HPDE6-E6E7 (cell line): ENCODE data around the gene EYA3.
A peak's percentile ranks its signal among the peaks of the same experiment; 100 is the strongest.

Source experiments
- DNase-seq: peaks from one replicate; pipeline ENCODE4 v3.0.0; 2011; ENCODE audit warnings: missing footprints; ENCODE audit errors: extremely low spot score

The EYA3 gene

DNA sequence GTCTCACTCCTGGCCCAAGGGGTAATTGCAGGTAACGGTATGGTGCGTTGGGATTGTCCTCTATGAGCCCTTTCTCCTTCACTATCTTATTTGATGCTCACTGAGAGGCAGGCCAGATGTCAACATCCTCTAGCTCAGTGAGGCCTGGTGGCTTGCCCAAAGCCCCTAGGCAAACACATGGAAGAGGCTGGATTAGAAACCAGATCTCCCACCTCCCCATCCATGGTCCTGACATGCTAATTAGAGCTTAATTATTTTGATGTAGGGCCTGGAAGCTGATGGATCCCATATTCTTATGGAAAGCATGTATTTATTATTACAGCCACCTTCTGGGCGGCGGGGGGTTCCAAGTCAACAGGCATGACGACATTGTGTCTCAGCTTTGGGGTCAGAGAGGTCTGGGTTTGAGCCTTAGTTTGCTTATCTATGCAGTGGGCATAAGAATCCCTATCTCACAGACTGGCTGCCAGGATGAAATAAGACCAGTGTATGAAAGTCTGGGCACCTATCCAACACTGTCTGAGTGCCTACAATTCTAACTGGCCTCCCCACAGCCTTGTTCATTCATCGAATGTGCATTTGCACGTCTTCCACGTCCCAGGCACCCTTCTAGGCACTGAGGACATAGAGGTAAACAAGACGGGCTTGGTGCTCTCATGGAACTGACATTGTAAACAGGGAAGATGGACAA is 147.4 kb downstream of the EYA3 start:
- no peak for DNase-seq

DNA sequence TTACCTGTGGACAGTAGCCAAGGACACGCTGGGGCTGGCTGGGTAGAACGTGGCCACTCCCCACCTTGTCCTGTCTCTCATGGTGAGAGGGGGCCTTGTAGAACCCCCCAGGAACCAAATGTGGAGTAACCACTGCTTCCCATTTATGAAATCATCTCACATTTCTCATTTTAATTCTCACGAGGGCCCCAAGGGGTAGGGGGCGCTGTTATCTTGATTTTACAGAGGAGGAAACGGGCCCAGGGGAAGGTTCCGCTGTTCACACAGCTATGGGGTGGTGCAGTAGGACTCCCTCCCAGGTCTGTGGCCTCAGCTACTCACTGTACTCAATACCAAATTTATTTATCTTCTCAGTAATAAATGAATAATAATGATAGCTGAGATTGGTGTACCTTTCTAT is 148.1 kb downstream of the EYA3 start:
- DNase-seq, result no peak

DNA sequence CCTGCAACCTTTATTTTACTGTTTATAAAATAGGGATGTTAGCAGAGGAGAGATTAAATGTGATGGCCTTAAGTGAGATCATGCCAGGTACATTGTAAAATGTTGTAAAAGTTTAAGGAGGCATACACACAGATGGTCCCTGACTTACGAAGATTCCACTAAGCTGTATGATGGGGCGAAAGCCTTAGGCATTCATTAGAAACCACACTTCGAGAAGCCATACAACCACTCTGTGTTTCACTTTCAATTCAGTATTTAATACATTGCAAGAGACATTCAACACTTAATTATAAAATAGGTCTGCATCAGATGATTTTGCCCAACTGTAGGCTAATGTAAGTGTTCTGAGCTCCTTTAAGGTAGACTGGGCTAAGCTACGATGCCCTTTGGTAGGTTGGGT is 149.9 kb downstream of the EYA3 start:
- no peak for DNase-seq

DNA sequence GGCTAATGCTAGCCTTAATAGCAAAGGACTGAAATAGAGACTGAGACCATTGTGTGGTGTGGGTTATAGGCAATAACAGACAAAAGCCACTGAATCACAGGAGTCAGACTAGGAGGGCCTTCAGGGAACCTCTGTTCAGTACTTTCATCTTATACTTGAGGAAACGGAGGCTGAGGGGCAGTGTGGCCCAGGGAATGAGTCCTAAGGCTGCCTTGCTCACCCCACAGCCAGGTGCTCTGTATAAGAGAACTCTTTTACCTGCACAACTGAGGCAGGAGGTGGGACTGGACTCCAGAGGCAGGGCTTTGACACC is 150.9 kb downstream of the EYA3 start:
- no peak for DNase-seq

DNA sequence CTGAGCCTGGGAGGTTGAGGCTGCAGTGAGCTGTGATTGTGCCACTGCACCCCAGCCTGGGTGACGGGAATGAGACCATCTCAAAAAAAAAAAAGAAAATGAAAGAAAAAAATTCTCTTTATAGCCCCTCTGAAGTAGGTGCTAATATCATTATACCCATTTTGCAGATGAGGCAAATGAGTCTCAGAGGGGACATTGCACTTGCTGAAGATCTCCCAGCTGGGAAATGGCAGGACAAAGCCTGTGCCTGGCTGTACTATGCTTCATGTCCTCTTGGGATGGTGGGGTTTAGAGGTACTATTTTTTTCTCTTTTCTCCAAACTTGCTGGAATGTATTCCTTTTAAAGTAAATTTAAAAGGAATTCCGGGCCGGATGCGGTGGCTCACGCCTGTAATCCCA is 152.0 kb downstream of the EYA3 start:
- DNase-seq, result no peak

DNA sequence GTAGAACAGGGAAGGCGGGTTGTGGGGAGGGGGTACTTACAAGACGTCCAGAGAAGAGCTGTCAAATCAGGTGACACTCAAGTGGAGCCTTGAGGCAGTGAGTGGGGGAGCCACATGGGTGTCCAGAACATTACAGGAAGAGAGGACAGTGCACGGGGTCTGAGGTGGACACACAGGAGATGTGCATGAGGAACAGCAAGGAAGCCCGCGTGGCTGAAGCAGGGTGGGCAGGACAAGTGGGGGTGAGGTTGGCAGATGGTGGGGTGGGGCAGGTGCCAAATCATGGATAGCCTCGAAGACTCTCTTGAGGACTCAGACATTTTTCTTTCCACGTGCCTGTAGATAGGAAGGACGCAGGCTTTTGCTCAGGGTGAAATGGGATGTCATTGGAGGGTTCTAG is 152.7 kb downstream of the EYA3 start:
- no peak for DNase-seq

DNA sequence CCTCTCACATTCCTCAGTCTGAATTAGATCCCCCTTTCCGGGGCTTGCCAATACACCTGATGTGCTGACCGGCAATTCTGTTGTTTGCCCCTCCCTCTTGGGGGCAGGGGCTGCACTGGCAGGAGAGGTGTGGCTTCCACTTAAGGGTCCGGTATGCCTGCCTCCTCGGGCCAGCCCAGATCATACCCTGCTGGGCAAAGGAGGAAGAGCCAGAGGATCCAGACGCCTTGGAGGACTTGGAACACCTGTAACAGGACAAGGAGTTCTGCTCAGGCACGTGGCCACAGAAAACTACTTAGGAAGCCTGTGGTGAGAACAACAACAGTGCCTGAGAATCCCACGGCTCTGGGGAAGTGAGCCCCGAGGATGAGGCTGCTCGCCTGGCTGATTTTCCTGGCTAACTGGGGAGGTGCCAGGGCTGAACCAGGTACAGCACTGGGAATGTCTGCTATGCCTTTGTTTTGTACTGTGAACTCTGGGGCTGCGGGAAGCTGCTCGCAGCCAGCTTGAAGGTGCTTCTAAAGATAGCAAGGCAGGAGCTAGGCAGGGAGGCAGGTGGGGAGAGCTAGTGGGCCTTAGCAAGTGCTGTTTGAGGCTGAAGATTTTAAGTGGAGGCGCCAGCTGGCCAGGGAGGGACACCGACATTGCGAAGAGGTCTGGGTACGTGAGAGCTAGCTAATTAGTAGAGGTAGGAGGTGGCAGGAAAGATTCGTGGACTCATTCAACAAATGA is 153.4 kb downstream of the EYA3 start, which contains the start of gene SMPDL3B:
TSS of gene SMPDL3B (plus strand) at position 183 of the 732 bp plus-strand sequence. CDS start at position 367, 184 bp downstream.
- DNase-seq, result peak; percentile 80

DNA sequence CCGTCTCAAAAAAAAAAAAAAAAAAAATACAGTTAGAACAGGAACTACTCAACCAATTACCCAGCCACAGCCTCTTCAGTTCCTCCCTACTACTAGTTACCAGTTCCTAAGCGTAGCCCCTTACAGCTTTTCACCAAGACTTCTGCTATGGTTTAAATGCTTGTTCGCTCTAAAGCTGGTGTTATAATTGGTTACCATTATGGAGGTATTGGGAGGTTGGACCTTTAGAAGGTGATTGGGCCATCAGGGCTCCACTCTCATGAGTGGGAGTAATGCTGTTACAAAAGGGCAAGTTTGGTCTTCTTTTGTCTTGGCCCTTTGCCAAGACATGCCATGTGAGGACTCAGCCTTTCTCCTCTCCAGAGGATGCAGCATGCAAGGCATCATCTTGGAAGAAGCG is 156.7 kb downstream of the EYA3 start:
- DNase-seq, result no peak

DNA sequence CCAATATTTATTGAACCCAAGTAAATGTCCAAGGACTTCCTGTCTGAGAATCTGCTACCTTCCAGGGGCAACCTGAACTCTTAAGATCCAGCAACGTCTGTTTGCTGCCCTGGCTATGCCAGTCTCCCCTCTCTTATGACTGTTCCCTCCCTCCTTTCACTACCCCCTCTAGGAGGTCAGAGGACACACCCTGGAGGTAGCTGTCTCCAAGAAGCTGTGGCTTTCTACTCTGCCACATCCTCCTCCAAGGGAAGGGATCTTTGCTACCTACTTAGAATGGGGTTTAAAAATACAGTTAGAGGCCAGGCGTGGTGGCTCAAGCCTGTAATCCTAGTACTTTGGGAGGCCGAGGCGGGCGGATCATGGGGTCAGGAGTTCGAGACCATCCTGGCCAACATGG is 157.2 kb downstream of the EYA3 start:
- DNase-seq, result no peak

DNA sequence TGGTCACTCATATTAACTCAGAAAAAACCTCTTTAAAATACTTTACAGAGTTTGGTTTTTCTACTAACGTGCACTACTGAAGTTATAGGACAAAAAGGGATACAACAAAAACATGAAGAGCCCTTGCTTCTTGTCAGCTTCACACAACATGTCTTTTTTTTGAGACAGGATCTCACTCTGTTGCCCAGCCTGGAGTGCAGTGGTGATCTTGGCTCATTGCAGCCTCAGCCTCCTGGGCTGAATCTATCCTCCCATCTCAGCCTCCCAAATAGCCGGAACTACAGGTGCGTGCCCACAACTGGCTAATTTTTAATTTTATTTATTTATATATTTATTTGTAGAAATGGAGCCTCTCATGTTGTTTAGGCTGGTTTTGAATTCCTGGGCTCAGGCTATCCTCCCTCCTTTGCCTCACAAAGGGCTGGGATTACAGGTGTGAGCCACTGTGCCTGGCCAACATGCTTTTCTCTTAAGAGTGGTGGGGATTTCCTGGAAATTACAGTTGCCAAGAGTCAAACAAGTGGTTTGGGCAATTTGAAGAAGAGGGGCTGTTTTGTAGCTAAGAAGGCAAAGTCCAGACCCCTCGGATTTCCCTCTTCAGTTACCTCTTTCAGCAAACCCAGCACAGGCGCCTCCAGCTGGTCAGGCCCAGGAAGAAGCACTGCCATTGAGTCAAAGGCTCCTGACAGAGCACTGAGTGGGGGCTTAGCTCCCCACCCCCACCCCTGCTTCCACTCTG is 160.0 kb downstream of the EYA3 start:
- DNase-seq, result no peak

DNA sequence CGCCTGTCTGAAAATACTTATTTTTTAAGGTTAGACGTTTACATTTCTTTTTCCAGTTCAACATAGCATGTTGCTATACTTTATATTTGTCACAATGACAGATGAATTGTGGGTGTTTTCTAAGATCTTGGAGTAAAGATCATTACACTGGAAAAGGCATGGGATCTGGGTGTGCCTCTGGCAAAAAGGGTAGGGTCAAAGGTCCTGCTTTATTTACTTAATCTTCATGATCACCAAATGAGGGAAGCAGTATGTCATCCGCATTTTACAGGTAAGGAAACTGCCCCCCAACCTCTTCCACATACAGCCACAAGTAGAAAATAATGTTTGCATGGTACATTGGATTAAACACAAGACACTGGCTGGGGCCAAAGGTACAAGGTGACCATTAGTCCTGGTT is 166.1 kb downstream of the EYA3 start:
- no peak for DNase-seq
